HG02981 (cell line): ENCODE results near the gene PRLH.

ENCODE experiments used
- ATAC-seq: cut with Tn5 transposase; IDR thresholded peaks from one replicate; pipeline ENCODE4 v1.9.1; 2021; ENCODE audit warnings: mild to moderate bottlenecking, moderate library complexity; ENCODE audit not compliant: unreplicated experiment

PRLH gene

GRCh38 chr2:237538901-237539300 is 27.5 kb upstream of the PRLH start:
- ATAC-seq: no peak

- no peak for ATAC-seq
These were observed 26.7 kb upstream of the PRLH start for GRCh38 chr2:237539681-237540080.

DNA sequence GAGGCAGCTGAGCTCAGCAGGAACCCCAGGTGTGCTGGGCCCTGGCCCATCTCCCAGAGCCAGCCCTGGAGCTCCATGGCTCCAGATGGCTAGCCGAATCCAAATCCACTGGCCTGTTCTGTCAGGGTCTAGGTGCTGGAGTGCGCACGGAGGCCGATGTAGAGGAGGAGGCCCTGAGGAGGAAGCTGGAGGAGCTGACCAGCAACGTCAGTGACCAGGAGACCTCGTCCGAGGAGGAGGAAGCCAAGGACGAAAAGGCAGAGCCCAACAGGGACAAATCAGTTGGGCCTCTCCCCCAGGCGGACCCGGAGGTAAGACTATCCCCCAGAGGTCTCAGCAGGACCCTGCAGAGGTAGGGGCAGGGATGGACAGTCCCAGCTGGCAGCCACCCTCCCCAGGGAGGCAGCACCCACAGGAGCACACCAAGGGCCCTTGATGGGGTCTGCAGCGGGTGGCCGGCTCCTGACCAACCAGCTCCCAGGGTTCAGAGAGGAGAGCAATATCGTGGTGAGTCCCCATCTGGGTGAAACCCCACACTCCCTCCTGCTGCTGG is 26.1 kb upstream of the PRLH start:
- ATAC-seq: no peak

- ATAC-seq: no peak
These were observed 25.6 kb upstream of the PRLH start for GRCh38 chr2:237540823-237541222.

DNA sequence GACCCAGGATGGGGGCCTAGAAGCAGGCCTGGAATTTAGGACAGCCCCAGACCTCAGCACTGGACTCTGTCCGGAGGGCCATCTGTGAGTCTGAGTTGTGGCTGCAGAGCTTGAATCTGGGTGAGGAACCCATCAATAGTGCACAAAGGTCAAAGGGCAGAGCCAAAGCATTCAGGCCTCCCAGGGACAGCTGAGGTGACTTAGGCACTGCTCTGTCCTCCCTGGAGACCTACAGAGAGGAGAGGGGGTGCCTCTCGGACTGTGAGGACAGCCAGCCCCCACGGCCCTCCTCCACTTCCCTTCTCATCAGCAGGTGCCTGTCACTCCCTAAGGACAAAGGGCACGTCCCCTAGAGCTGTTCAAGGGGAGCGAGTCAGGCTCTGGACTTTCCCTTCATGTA is 25.1 kb upstream of the PRLH start:
- no peak for ATAC-seq

DNA sequence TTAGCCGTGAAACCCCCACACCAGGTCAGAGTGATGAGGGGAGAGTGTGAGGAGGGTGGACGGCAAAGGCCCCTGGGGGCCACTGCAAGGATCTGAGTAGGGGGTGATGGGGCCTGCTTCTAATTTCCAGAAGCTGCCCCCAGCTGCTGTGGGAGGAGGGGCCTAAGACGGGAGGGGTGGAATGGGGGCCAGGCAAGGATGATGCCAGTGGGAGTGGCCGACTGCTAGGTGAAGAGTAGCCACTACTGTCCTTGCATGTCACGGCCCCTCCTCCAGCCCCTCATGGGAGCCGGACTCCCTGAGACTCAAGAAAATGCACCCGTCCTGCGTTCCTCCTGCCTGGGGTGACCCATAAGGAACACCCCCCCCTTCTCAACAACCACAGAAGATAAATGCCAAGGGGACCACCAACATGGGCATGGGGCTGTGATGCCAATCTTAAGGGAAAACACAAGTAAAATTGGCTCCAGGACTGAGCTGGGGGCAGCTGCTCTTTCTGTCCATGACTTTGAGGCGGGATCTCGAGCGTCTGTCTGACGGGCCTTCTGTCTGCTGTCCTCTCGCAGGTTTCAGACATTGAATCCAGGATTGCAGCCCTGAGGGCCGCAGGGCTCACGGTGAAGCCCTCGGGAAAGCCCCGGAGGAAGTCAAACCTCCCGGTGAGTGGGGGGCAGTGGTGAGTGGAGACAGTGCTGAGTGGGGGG is 24.2 kb upstream of the PRLH start:
- ATAC-seq: no peak

DNA sequence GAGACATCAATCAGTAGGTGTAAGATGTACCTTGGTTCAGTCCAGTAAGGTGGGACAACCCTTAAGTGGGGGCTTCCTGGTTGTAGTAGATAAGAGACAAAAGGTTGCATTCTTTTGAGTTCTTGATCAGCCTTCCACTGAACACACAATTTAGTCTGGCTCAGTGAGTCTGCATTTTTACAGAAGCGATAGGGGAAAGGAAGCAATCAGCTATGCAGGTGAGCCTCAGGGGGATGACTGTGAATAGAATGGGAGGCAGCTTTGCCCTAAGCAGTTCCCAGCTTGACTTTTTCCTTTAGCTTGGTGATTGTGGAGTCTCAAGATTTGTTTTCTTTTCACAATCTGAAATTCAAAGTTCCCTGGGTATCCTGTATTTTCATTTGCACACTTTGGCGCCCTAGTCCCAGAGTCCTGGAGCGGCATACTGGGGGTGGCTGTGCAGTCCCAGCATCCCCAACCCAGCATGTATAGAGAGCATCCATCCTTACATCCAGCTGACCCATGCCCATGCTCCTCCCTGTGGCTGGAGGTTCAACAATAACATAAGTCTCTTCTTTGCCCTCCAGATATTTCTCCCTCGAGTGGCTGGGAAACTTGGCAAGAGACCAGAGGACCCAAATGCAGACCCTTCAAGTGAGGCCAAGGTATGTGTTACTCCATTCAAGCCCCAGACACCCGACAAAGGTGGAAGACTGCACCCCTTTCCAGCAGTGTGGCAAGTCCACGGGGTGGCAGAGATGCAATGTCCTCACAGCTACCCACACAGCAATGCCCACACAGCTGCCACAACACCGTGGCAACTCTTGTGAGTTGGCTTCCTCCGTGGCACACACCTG is 20.1 kb upstream of the PRLH start:
- no peak for ATAC-seq

DNA sequence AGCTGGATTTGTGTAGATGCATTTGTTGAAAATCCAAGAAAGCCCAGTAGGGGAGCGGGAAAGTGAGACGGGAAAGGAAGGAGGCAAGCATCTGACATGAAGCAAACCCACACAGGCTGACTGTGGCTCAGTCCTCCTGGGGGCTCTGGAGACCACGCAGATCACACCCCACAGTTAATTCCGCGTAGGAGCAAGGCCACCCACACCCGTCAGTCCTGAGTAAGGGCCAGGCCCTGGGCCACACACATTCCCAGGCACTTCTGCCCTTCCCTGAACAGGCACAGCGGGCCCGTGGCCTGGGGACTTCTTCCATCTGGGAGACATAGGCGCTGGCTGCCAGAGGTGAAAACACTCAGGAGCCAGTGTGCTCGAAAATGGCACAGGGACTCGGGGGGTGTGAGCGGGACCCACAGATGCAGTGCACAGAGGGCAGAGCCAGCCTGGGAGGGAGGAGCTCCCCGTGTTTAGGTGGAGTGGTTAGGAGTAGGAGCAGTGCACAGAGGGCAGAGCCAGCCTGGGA is 19.4 kb upstream of the PRLH start:
- no peak for ATAC-seq

- no peak for ATAC-seq
These were observed 18.4 kb upstream of the PRLH start for GRCh38 chr2:237547841-237548416.

DNA sequence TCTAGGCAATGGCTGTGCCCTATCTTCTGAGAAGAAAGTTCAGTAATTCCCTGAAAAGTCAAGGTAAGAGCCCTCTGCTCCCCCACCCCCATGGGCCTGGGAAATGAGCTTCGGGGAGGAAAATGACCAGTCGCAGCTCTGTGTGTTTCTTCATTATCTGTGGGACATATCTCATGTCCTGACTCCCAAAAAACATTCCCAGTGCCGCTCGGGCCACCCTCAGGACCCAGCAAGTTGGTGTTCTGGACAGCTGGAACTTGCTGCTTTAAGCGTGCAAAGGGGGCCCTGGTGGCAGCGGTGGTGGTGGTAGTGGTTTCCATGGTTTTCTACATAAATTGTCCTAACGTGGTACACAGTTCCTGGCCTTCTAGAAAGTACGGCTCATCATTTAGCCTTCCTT is 17.2 kb upstream of the PRLH start:
- no peak for ATAC-seq

DNA sequence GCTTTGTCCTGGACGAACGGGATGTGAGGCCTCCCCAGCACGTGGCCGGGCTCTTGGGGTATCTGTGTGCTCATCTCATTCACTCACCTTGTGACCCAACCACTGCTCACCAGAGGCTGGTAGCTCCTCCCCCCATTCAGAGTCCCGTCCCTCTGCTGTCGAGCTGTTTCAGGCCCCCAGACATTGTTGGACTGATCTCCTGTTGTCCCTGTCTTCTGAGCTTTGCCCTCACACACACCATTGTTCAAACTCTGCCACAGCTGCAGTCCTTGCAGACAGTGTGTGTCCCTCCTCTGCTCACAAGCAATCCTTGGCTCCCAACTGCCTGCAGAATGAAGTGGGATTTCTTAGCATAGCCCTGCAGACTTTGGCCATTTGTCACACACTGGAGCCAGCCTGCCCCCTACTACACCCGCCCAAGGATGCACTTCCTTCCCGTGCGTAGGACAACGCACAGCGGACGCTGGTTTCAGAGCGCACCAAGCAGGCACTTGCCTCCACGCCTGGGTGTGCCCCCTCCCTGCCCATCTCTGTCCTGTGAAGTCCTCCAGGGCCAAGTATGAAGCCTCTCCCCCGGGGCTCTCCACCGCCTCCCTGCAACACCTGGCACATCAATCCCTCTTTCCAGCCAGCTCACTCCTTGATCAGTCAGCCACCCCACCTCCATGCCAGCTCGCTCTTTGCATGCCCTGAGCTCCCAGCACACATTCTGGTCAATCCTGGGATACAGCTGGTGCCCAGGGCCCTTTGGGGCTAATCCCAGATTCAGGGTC is 16.5 kb upstream of the PRLH start:
- ATAC-seq: no peak

DNA sequence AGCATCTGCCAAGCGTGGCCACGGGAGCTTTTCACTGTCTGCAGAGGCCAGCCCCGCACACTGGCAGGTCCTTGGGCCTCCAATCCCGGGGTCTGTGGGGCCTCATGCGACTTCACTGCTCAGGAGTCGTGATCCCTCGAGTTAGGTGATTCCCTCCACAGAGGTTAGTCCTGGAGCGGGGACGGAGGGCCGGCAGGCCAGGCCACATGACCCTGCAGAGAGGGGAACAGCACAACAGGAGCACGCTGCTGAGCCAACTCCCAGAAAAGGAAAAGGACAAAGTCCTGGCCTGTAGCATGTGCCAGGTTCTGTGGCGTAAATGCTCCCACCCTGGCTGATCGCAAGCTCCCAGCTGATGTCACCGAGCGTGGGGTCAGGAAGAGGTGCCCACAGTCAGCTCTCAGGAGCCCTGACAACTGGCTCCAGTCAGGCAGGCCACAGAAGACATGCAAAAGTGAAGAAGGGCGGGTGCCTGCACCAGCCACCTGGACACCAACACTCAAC is 15.3 kb upstream of the PRLH start:
- no peak for ATAC-seq

DNA sequence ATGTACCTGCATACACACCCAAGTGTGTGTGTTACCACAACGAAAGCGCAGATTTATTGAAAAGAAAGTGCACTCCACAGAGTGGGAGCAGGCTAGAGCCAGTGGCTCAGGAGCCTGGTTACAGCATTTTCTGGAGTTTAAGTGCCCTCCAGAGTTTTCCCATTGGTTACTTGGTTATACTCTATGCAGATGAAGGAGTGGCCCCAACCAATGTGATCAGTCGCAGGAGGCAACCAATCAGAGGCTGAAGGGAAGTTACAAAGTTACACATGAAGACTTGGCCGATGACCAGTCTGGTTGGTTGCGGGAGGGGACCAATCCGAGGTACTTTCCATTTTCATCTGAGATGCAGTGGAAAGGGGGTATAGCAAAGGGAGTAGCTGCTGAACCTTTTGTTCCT is 13.5 kb upstream of the PRLH start:
- no peak for ATAC-seq

GRCh38 chr2:237553948-237554347 is 12.4 kb upstream of the PRLH start:
- no peak for ATAC-seq

DNA sequence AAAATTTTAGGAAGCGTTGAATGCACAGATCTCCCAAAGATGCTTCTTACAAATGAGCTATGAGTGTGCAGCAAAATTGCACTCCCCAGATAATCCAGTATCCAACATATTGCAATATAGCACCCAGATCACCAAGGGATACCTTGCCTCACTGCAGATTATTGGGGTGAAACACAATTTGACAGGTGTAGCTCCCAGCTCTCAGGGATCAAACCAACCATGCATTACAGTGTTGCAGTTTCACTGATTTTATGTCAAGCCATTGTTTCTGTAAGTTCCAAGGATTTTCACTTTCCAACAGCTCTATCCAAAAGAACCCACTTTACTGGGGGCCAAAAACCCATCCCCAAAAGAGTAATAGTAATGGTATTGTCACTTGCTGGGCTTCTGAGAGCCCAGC is 10.8 kb upstream of the PRLH start:
- no peak for ATAC-seq

GRCh38 chr2:237556773-237557632 is 9.4 kb upstream of the PRLH start:
- ATAC-seq: peak; percentile 87

DNA sequence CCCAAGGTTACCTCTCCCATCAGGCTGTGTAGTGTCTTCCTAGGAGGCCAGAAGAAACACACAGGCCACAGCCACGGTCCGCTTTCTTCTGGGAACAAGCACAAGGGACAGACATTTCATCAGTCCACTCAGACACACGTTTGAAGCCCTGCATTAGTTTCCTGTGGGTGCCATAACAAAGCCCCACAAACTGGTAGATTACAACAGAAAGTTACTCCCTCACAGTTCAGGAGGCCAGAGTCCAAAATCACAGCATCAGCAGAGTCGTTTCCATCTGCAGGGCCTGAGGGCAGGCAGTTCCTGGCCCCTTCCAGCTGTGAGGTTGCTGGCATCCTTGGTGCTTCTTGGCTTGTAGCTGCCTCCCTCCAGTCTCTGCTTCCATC is 8.8 kb upstream of the PRLH start:
- peak; percentile 17 for ATAC-seq

DNA sequence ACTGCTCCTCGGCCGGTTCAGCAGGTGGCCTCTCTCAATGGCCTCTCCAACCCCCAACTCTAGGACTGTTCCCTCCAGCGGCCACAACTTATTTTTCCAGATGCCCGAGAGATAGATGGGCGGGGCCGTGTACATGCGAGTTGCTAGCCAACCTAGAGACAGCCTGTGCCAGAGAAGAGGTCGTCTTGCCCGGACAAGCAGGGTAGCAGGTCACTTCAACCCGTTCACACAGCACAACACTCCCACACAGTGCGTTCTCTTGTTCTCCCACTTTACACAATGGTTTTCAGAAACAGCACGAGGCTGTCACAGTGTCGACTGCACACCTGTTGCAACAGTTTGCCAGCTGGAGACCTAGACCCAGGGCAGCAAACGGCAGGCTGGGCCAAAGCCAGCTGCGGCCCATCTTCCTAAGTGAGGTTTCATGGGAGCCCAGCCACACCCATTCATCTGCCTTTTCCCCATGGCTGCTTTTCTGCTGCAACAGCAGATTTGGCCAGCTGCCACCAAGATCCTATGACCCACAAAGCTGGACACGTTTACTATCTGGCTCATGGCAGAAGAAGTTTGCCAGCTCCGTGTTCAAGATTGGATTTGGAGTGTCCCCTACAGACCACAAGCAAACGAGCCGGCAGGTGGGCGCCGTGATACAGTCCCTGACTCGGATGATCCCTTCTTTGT is 7.3 kb upstream of the PRLH start:
- ATAC-seq: no peak

GRCh38 chr2:237561221-237561620 is 5.2 kb upstream of the PRLH start:
- ATAC-seq: no peak
